OCI-M2 (cell line): Measurements from ENCODE around the gene RNF169.
"Not testable (repeated sequence)": the region's sequence is repeated elsewhere in the genome, so short reads cannot be mapped to it uniquely, and the experiment has no call there.

ENCODE experiments used
- DNase-seq: peaks from one replicate; lab custom pipeline; 2025; ENCODE audit not compliant: unreplicated experiment; lab: John Stamatoyannopoulos, UW

Gene RNF169

GRCh38 chr11:74766905-74767304 lies 18.3 kb downstream of the RNF169 start:
- DNase-seq, result no peak

GRCh38 chr11:74768172-74768651 lies 19.6 kb downstream of the RNF169 start:
- DNase-seq, result not testable (repeated sequence)

GRCh38 chr11:74769055-74769707 lies 20.5 kb downstream of the RNF169 start:
- no peak for DNase-seq

GRCh38 chr11:74770456-74770855 lies 21.8 kb downstream of the RNF169 start:
- no peak for DNase-seq

- no peak for DNase-seq
Observed at GRCh38 chr11:74771139-74771538, 22.5 kb downstream of the RNF169 start.

- no peak for DNase-seq
Observed at GRCh38 chr11:74773476-74773875, 24.8 kb downstream of the RNF169 start.

- DNase-seq, result no peak
Observed at GRCh38 chr11:74775762-74776161, 27.1 kb downstream of the RNF169 start.

GRCh38 chr11:74776546-74776945 lies 27.9 kb downstream of the RNF169 start:
- DNase-seq, result no peak

GRCh38 chr11:74777038-74777437 lies 28.4 kb downstream of the RNF169 start:
- DNase-seq, result no peak

GRCh38 chr11:74777877-74778276 lies 29.2 kb downstream of the RNF169 start:
- no peak for DNase-seq

GRCh38 chr11:74778581-74778980 lies 29.9 kb downstream of the RNF169 start:
- no peak for DNase-seq

- no peak for DNase-seq
Observed at GRCh38 chr11:74780248-74781005, 31.8 kb downstream of the RNF169 start.

- DNase-seq, result no peak
Observed at GRCh38 chr11:74783241-74783871, 34.7 kb downstream of the RNF169 start.

- no peak for DNase-seq
Observed at GRCh38 chr11:74784234-74784633, 35.6 kb downstream of the RNF169 start.

- DNase-seq, result no peak
Observed at GRCh38 chr11:74784726-74785125, 36.1 kb downstream of the RNF169 start.

- no peak for DNase-seq
Observed at GRCh38 chr11:74786574-74786973, 37.9 kb downstream of the RNF169 start.

- no peak for DNase-seq
Observed at GRCh38 chr11:74791333-74792100, 42.9 kb downstream of the RNF169 start.

- DNase-seq, result no peak
Observed at GRCh38 chr11:74806267-74806666, 57.6 kb downstream of the RNF169 start.

GRCh38 chr11:74809801-74810200 lies 61.2 kb downstream of the RNF169 start:
- no peak for DNase-seq

GRCh38 chr11:74815966-74816365 lies 67.3 kb downstream of the RNF169 start:
- no peak for DNase-seq

GRCh38 chr11:74816664-74817063 lies 68.0 kb downstream of the RNF169 start:
- no peak for DNase-seq
